ENCODE data around the gene PUDP. TPM values are rescaled to one million over a fixed set of nuclear protein-coding genes. Genes with fewer than 3 reads are reported as not detected.

PUDP gene
- total RNA-seq: 10 to 100 TPM in 1 of 2 donors, 1 to 10 TPM in 1; 3.4 to 12.7 TPM

- peak within 1 kb of the TSS; percentile 74 to 78 for H3K27ac ChIP-seq
- no peaks in the 10 kb centered on the region for H3K4me1 ChIP-seq (ENCODE audit: control insufficient read depth in 1 of 2, low read depth in 2 of 2)
- H3K9me3 ChIP-seq: no peaks in the 10 kb centered on the region
- H3K36me3 ChIP-seq: no peaks in the 10 kb centered on the region
- DNase-seq (ENCODE audit: low spot score): peak; percentile 13
- ATAC-seq (ENCODE audit: insufficient number of reproducible peaks, low FRiP score, low read depth): peak; percentile 88
- H3K4me3 ChIP-seq: peak within 1 kb of the TSS; percentile 79
- peak; percentile 27 for TF ChIP-seq CTCF (IDR thresholded peaks at IDR 0.05)
- H3K27me3 ChIP-seq (replicated peaks; ENCODE audit: insufficient read depth): no peaks in the 10 kb centered on the region
Observed at GRCh38 chrX:7147978-7148854, at the start of gene PUDP. TSS of gene PUDP (minus strand) at chrX:7148153. CDS start at chrX:7148113, 40 bp downstream.

GRCh38 chrX:7194606-7195005 lies 46.7 kb upstream of the PUDP start:
- ATAC-seq (ENCODE audit: insufficient number of reproducible peaks, low FRiP score, low read depth) (no peak), DNase-seq (ENCODE audit: low spot score) (no peak)
- H3K4me1 ChIP-seq (ENCODE audit: control insufficient read depth in 1 of 2, low read depth in 2 of 2): no peaks in the 10 kb centered on the region
- H3K9me3 ChIP-seq: no peaks in the 10 kb centered on the region
- no peak overlapping the region for H3K27ac ChIP-seq
- H3K4me3 ChIP-seq: no peak overlapping the region
- no peak for TF ChIP-seq CTCF (IDR thresholded peaks at IDR 0.05)
- no peaks in the 10 kb centered on the region for H3K27me3 ChIP-seq (replicated peaks; ENCODE audit: insufficient read depth)
- no peaks in the 10 kb centered on the region for H3K36me3 ChIP-seq

- H3K36me3 ChIP-seq: no peaks in the 10 kb centered on the region
- ATAC-seq (ENCODE audit: insufficient number of reproducible peaks, low FRiP score, low read depth): no peak
- H3K4me1 ChIP-seq (ENCODE audit: control insufficient read depth in 1 of 2, low read depth in 2 of 2): no peaks in the 10 kb centered on the region
- H3K9me3 ChIP-seq: no peaks in the 10 kb centered on the region
- no peak overlapping the region for H3K27ac ChIP-seq
- TF ChIP-seq CTCF (IDR thresholded peaks at IDR 0.05): no peak
- DNase-seq (ENCODE audit: low spot score): no peak
- H3K27me3 ChIP-seq (replicated peaks; ENCODE audit: insufficient read depth): no peaks in the 10 kb centered on the region
- H3K4me3 ChIP-seq: no peak overlapping the region
Observed at GRCh38 chrX:7192871-7193270, 44.9 kb upstream of the PUDP start.

GRCh38 chrX:7191681-7192110 lies 43.7 kb upstream of the PUDP start:
- no peak overlapping the region for H3K27ac ChIP-seq
- no peak for TF ChIP-seq CTCF (IDR thresholded peaks at IDR 0.05)
- no peak overlapping the region for H3K4me3 ChIP-seq
- H3K9me3 ChIP-seq: no peaks in the 10 kb centered on the region
- no peaks in the 10 kb centered on the region for H3K27me3 ChIP-seq (replicated peaks; ENCODE audit: insufficient read depth)
- ATAC-seq (ENCODE audit: insufficient number of reproducible peaks, low FRiP score, low read depth) (no peak), DNase-seq (ENCODE audit: low spot score) (no peak)
- H3K36me3 ChIP-seq: no peaks in the 10 kb centered on the region
- H3K4me1 ChIP-seq (ENCODE audit: control insufficient read depth in 1 of 2, low read depth in 2 of 2): no peaks in the 10 kb centered on the region

- no peaks in the 10 kb centered on the region for H3K27me3 ChIP-seq (replicated peaks; ENCODE audit: insufficient read depth)
- DNase-seq (ENCODE audit: low spot score): no peak
- no peak for TF ChIP-seq CTCF (IDR thresholded peaks at IDR 0.05)
- H3K27ac ChIP-seq: no peak overlapping the region
- no peak for ATAC-seq (ENCODE audit: insufficient number of reproducible peaks, low FRiP score, low read depth)
- H3K4me1 ChIP-seq (ENCODE audit: control insufficient read depth in 1 of 2, low read depth in 2 of 2): no peaks in the 10 kb centered on the region
- H3K36me3 ChIP-seq: no peaks in the 10 kb centered on the region
- H3K9me3 ChIP-seq: no peaks in the 10 kb centered on the region
- no peak overlapping the region for H3K4me3 ChIP-seq
Observed at GRCh38 chrX:7190157-7190556, 42.2 kb upstream of the PUDP start.

Data from thoracic aorta (tissue), 2 donors.